Loucy (cell line): Measurements from ENCODE around the gene RAPGEF2.

Experiments
- EZH2phosphoT487 ChIP-seq: fragments of 200-600 bp; IDR thresholded peaks from 2 replicates; pipeline ENCODE4 v1.6.1; 2018; ENCODE audit warnings: antibody characterized with exemption, mild to moderate bottlenecking, moderate library complexity, borderline replicate concordance
- TF ChIP-seq, protein P1 (sequence below): fragments of 200-600 bp; sonication (generic); conservative IDR thresholded peaks from 2 replicates; pipeline ENCODE4 v1.5.1; 2014; ENCODE audit warnings: mild to moderate bottlenecking, antibody characterized with exemption, low read length

DNA sequence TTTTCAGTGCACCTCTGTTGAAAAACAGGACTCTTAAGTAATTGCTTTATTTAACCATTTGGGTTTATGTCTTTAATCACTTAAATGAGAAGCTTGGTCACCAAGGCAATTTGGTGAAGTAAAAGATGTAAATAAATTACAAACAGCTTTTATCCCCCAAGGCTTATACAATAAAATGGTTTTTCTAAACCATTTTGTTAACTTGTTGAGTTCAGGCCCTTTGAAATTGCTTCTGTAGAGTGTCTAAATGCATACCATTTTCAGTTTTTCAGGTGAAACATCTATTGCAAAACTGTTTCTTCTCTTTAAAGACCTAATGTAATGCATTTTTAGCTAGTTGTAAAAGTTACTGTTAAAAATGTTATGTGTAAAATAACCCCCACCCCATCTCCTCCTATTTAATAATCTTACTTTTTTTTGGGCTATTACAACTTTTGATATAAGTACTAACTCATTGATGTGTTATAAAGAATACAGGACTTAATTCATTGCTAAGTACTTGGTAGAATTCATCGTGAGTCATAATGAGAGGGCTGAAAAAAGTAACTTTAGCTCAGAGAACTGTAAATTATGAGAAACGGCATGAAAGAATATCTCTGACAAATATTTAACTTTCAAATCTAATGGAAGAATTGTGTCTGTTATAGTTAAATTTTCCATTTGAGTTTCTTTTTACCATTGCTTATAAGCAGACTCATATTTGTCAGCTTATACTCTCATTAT lies 4.5 kb downstream of the RAPGEF2 start:
- TF ChIP-seq, protein P1, sequence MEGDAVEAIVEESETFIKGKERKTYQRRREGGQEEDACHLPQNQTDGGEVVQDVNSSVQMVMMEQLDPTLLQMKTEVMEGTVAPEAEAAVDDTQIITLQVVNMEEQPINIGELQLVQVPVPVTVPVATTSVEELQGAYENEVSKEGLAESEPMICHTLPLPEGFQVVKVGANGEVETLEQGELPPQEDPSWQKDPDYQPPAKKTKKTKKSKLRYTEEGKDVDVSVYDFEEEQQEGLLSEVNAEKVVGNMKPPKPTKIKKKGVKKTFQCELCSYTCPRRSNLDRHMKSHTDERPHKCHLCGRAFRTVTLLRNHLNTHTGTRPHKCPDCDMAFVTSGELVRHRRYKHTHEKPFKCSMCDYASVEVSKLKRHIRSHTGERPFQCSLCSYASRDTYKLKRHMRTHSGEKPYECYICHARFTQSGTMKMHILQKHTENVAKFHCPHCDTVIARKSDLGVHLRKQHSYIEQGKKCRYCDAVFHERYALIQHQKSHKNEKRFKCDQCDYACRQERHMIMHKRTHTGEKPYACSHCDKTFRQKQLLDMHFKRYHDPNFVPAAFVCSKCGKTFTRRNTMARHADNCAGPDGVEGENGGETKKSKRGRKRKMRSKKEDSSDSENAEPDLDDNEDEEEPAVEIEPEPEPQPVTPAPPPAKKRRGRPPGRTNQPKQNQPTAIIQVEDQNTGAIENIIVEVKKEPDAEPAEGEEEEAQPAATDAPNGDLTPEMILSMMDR, result no peak
- TF ChIP-seq EZH2phosphoT487, result no peak
